ENCODE results near the gene TMEM128. TPM values are rescaled to one million over a fixed set of nuclear protein-coding genes. Genes with fewer than 3 reads are reported as not detected.

The TMEM128 gene
- total and polyA plus RNA-seq, 2 experiments from 2014 or later = 29.9 to 37.1 TPM

- TF ChIP-seq EZH2phosphoT487 (IDR thresholded peaks at IDR 0.05; ENCODE audit: low read depth, severe bottlenecking, unreplicated experiment) (no peak), CTCF (IDR thresholded peaks at IDR 0.05; ENCODE audit: poor library complexity) (no peak), EZH2 (IDR thresholded peaks at IDR 0.05; ENCODE audit: borderline replicate concordance) (no peak)
- Histone ChIP-seq H3K9me3 (ENCODE audit: low read depth) (no peaks in the 10 kb centered on the region), H3K4me2 (peak within 1 kb of the TSS; percentile 87), H3K27me3 (no peaks in the 10 kb centered on the region), H3K79me2 (peaks cover 72% of the 10 kb centered on the region), H3K36me3 (replicated peaks; ENCODE audit: insufficient read depth, low read depth) (no peaks in the 10 kb centered on the region), H2AFZ (peak within 1 kb of the TSS; percentile 55), H4K20me1 (ENCODE audit: insufficient read depth, poor library complexity, severe bottlenecking) (peaks cover 3% of the 10 kb centered on the region), H3K27ac (peak within 1 kb of the TSS; percentile 56), H3K9me2 (replicated peaks; ENCODE audit: insufficient read depth) (no peaks in the 10 kb centered on the region), H3K4me1 (ENCODE audit: insufficient read depth) (peaks cover 12% of the 10 kb centered on the region), H3K4me3 (peak within 1 kb of the TSS; percentile 74)
- DNase-seq (ENCODE audit: low spot score) = peak; percentile 96
- WGBS (ENCODE audit: low lambda C conversion rate, missing lambda C conversion rate) = 0% methylated on average over 56 of the region's 77 CpGs
Observed at GRCh38 chr4:4289941-4290850, 42.2 kb upstream of the TMEM128 start, which contains the start of the genes LYAR and ZBTB49. Gene LYAR (minus strand): TSS chr4:4290154. CDS start chr4:4283742, 6,412 bp downstream. Gene ZBTB49 (plus strand): TSS chr4:4290251. CDS start chr4:4299946, 9,695 bp downstream.

- no peaks in the 10 kb centered on the region for H3K27me3 ChIP-seq
- peak overlapping the region; percentile 48 for H3K4me3 ChIP-seq
- peak overlapping the region; percentile 45 for H2AFZ ChIP-seq
- TF ChIP-seq CTCF (IDR thresholded peaks at IDR 0.05; ENCODE audit: poor library complexity) = no peak
- no peaks in the 10 kb centered on the region for H3K9me2 ChIP-seq (replicated peaks; ENCODE audit: insufficient read depth)
- peaks cover 3% of the 10 kb centered on the region for H4K20me1 ChIP-seq (ENCODE audit: insufficient read depth, poor library complexity, severe bottlenecking)
- H3K9me3 ChIP-seq (ENCODE audit: low read depth) = no peaks in the 10 kb centered on the region
- peaks cover 66% of the 10 kb centered on the region for H3K79me2 ChIP-seq
- H3K27ac ChIP-seq = no peak overlapping the region
- H3K4me2 ChIP-seq = peak overlapping the region; percentile 81
- WGBS (ENCODE audit: low lambda C conversion rate, missing lambda C conversion rate) = 2% methylated on average over 10 of the region's 10 CpGs
- DNase-seq (ENCODE audit: low spot score) = no peak
- H3K36me3 ChIP-seq (replicated peaks; ENCODE audit: insufficient read depth, low read depth) = no peaks in the 10 kb centered on the region
- H3K4me1 ChIP-seq (ENCODE audit: insufficient read depth) = peaks cover 15% of the 10 kb centered on the region
Observed at GRCh38 chr4:4289597-4289940, 41.5 kb upstream of the TMEM128 start.

DNA sequence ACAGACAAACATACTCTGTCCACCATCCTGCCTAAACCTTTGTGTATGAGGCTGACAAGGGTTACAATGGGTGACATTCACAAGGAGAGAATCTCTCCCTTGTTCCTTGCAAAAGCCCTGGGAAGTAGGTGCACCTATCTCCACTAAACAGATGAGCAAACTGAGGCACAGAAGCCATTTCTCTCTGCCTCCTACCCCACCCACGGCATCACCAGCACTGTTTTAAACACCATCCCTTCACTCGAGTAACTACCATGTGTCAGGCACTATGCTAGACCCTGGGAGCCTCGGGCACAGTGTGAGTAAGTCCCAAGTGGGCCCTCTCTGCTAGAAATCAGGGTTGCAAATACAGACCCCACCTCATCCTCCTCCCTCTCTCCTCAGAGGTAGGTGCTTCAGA is 41.0 kb upstream of the TMEM128 start:
- Histone ChIP-seq H4K20me1 (ENCODE audit: insufficient read depth, poor library complexity, severe bottlenecking) (peaks cover 3% of the 10 kb centered on the region), H3K27ac (no peak overlapping the region), H3K4me1 (ENCODE audit: insufficient read depth) (peaks cover 15% of the 10 kb centered on the region), H3K27me3 (no peaks in the 10 kb centered on the region), H3K4me3 (peak overlapping the region; percentile 48), H2AFZ (no peak overlapping the region), H3K4me2 (peak overlapping the region; percentile 81), H3K9me2 (replicated peaks; ENCODE audit: insufficient read depth) (no peaks in the 10 kb centered on the region), H3K36me3 (replicated peaks; ENCODE audit: insufficient read depth, low read depth) (no peaks in the 10 kb centered on the region), H3K79me2 (peaks cover 61% of the 10 kb centered on the region), H3K9me3 (ENCODE audit: low read depth) (no peaks in the 10 kb centered on the region)
- no peak for TF ChIP-seq EZH2phosphoT487 (IDR thresholded peaks at IDR 0.05; ENCODE audit: low read depth, severe bottlenecking, unreplicated experiment)
- no peak for TF ChIP-seq CTCF (IDR thresholded peaks at IDR 0.05; ENCODE audit: poor library complexity)
- no peak for TF ChIP-seq EZH2 (IDR thresholded peaks at IDR 0.05; ENCODE audit: borderline replicate concordance)
- no peak for DNase-seq (ENCODE audit: low spot score)
- WGBS (ENCODE audit: low lambda C conversion rate, missing lambda C conversion rate) = 29% methylated on average over 3 of the region's 3 CpGs
